Upper lobe of left lung (tissue), 4 donors: Measurements from ENCODE around the gene POLDIP3.

Experiments used
- EP300 ChIP-seq, 4 donors: sonication (generic); formaldehyde crosslinking; IDR thresholded peaks; one replicate each; pipeline ENCODE4 v1.5.1; 2017; ENCODE audit warnings: antibody characterized with exemption in 4 of 4, control low read depth in 2 of 4
- POLR2A ChIP-seq, 4 donors: fragments of 450-650 bp; IDR thresholded peaks; one replicate each; pipeline ENCODE4 v1.5.1; 2016 to 2017; ENCODE audit warnings: antibody characterized with exemption in 4 of 4, mild to moderate bottlenecking in 2 of 4
- POLR2AphosphoS5 ChIP-seq, 2 donors: sonication (generic); formaldehyde crosslinking; IDR thresholded peaks; one replicate each; pipeline ENCODE4 v1.5.1; 2017; ENCODE audit warnings: antibody characterized with exemption in 2 of 2
- TF ChIP-seq, protein P1 (sequence below), 6 experiments: fragments of 450-650 bp in 4 of 6; fragments of 200-600 bp in 2 of 6; sonication (generic) in 2 of 6; IDR thresholded peaks; one replicate each; pipeline ENCODE4 v1.5.1; 2016 to 2019; ENCODE audit warnings: antibody characterized with exemption in 6 of 6

DNA sequence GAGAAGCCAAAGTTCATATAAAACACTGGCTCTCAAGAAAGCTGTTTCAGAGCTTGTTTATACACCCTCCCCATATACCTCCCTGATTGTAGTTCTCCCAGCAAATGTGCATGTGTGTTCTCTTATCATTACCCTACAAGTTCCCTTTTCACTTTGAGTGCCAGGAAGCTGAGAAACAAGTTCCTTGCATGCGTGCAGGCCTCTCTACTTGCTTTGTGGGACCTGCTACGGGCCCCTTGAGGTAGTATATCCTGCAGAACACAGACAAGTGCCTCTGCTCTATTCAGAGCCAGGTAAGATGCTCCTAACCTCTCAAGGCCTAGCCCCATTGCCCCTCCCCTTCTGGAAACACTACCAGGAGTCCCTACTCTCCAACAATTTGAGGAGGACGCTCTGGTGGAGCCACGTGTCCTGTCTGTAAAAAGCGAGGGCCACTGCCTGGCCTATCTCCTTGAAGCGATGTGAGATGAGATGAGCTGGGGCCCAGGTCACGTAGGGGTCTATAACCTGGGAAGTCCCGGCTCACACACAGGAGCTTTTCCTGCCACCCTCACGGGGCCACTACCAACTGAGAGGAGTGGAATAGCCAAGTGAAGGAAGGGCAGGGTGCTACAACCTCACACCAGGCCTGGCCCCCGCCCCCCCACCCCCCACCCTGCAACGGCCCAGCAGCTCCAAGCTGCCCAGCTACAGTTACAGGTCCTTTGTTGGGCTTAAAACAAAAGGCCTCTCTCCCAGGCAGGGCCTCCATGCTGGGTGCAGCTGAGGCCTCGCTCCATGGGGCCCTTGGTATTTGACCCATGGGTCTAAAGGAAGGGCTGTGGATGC, 28.3 kb upstream of the POLDIP3 start:
- TF ChIP-seq, protein P1, sequence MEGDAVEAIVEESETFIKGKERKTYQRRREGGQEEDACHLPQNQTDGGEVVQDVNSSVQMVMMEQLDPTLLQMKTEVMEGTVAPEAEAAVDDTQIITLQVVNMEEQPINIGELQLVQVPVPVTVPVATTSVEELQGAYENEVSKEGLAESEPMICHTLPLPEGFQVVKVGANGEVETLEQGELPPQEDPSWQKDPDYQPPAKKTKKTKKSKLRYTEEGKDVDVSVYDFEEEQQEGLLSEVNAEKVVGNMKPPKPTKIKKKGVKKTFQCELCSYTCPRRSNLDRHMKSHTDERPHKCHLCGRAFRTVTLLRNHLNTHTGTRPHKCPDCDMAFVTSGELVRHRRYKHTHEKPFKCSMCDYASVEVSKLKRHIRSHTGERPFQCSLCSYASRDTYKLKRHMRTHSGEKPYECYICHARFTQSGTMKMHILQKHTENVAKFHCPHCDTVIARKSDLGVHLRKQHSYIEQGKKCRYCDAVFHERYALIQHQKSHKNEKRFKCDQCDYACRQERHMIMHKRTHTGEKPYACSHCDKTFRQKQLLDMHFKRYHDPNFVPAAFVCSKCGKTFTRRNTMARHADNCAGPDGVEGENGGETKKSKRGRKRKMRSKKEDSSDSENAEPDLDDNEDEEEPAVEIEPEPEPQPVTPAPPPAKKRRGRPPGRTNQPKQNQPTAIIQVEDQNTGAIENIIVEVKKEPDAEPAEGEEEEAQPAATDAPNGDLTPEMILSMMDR (IDR thresholded peaks at IDR 0.05), result no peak
- TF ChIP-seq POLR2AphosphoS5 (IDR thresholded peaks at IDR 0.05) (no peak), EP300 (IDR thresholded peaks at IDR 0.05) (no peak), POLR2A (IDR thresholded peaks at IDR 0.05) (no peak)
